ENCODE data around the gene AP3D1.
"Not testable (repeated sequence)": the region's sequence is repeated elsewhere in the genome, so short reads cannot be mapped to it uniquely, and the experiment has no call there.

The AP3D1 gene

DNA sequence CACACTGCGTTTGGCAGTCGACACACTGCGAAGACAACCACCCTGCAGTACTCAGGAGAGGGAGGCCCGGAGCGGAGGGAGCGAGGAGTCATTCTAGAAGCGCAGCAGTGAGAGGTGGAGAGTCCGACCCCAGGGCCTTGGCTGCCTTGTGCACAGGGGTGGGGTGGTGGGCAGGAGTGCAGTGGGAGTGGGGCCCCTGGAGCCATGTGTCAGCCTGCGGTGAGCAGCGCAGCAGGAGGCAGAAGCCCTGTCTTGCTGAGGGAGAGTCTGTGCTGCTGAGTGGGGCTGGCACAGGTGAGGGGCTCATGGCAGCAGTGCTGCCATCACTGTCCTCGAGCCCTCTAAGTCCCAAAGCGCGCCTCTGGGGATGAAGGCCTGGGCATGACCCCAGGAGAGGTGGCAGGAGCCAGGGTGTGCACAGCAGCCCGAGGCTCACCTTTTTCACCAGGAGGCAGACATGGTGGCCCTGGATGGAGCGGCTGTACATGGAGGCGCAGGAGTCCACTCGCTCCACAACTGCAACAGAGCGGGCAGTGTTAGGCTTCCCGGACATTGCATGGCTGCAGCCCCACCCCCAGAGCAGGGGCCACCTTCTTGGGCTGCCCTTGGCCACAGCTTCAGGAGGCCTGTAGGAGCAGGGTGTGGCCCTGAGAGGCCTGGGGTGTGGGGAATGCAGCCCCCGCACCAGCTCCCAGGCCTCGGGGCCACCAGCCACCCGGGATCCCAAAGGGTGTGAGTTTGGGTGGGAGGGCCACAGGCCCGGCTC is 42.9 kb downstream of the AP3D1 start:
- DNase-seq, result no peak

DNA sequence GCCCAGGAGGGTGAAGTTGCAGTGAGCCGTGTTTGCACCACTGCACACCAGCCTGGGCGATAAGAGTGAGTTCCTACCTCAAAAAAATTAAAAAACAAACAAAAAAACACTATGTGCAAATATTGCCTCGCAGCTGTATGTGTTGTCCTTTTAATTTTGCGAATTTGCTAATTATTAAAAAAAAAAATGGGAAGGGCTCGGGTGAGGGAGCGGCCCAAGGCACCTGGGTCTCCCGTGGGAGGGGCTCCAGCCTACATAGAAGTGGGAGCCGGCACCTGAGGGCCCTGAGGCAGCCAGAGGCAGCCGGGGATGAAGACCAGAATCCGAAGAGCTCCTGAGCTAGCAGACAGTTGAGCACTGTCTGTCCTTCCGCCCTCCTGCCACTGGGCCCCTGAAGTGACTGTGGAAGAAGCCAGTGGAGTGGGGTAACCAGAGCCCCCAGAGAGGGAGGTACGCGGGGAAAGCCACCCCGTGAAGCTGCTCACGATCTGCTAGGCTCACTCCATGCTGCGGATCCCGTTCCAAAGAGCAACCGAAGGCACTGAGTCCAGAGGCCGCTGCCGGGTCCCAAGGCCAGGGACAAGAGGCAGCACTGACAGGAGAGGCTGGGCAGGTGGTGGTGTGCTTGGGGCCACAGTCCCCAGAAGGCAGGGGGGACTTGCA is 48.2 kb downstream of the AP3D1 start:
- no peak for DNase-seq

DNA sequence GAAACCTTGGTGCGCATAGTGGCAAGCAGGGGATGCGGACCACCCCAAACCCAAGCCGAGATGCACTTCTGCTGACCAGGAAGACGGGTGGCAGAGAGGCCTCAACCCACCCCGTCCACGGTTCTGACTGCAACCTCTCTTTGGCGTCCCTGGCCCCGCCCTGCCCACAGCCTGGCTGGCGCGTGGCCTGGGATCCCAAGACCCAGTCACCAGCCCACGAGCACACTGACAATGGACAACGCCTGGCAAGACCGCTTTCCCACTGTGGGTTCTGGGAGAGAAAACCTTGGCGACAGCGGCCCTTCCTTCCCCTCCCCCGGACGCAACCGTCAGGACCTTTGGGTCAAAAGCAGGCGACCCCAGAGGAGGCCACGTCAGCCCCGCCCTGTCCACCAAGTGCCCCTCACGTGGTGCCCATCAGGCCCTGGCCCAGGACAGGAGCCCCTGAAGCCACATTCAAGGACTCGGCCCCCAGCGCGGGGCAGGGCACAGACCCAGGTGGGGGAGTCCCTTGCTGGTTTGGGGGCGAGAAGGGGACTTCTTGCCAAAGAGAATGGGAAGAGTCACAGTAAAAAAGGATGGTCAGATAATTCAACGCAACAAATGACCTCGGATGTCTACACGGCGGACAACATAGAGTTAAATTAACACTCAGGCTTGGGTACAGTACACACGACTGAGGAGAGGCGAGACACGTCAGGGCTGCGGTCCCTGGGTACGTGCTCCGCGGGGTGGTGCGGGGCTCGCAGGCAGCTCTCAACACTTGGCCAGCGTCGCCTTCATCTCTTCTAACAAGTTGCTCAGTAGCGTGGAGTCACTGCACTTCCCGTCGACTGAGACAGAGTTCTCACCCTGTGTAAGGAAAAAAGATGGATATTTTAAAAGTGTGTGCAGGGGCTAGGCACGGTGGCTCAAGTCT is 49.7 kb downstream of the AP3D1 start:
- DNase-seq, result no peak

DNA sequence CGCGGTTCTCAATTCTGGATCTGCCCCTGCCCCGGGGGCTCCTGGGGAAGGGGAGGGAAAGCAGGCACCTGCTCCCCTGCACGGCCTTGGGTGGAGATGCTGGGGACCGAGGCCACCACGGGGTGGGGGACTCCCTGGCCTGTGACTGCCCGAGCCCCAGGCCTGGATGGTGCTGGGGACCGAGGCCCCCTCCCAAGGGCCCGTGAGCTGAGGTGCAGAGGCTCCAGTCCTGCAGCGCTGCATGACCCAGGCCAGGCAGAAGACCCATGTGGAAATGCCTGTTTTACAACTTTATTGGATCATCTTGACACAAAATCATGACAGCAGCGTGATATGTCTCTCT is 50.7 kb downstream of the AP3D1 start:
- no peak for DNase-seq

DNA sequence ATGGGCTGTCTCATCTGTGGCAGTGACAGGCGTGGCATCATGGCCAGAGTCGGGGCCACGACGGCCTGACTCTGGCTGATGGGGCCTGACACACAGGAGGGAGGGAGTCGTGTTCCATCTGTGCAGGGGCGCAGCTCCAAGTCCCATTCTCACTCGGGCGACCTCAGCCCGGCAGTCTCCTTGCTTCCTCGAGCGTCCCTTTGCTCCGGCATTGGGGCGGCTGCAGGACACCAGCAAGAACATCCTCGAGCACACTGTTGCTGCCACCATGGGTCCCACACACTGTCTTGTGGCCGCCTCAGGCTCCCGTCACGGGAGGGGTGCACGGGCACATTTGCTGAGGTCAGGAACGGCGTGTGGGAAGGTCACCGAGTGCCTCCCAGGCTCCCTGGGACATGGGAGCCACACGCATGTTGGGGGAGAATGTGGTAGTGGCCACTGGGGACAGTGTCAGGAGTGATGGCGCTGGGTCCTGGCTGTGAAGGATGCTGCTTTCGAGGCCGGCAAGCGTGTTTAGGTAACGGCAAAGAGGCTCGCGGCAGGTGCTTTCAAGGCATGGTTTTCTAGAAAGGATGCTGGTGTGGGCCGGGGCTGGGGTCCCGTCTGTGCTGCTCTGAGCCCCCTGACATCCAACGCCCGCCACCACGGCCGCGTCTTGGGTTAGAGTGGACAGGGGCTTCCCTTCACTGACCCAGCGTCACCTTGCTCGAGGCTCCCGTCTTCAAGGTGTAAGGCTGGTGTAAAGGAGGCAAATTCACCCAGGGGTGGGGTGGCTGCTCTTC is 51.2 kb downstream of the AP3D1 start:
- DNase-seq, result no peak

DNA sequence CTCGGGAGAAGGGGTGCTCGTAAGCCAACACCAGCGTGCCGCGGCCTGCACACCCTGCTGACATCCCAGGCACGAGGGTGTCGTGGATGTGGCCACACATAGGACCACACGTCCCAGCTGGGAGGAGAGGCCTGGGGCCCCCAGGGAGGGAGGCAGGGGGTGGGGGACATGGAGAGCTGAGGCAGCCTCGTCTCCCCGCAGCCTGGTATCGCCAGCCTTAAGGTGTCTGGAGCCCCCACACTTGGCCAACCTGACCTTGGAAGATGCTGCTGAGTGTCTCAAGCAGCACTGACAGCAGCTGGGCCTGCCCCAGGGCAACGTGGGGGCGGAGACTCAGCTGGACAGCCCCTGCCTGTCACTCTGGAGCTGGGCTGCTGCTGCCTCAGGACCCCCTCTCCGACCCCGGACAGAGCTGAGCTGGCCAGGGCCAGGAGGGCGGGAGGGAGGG is 52.3 kb downstream of the AP3D1 start:
- DNase-seq, result no peak

DNA sequence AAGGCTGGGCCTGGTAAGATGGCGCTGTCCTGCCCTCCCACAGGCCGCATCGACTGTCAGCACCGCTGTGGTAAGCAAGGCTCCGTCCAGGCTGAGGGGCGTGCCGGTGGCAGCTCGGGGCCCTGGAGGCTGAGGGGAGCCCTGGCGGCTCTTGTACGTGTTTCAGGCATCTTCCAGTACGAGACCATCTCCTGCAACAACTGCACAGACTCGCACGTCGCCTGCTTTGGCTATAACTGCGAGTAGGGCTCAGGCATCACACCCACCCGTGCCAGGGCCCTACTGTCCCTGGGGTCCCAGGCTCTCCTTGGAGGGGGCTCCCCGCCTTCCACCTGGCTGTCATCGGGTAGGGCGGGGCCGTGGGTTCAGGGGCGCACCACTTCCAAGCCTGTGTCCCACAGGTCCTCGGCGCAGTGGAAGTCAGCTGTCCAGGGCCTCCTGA is 53.5 kb downstream of the AP3D1 start:
- DNase-seq, result no peak

DNA sequence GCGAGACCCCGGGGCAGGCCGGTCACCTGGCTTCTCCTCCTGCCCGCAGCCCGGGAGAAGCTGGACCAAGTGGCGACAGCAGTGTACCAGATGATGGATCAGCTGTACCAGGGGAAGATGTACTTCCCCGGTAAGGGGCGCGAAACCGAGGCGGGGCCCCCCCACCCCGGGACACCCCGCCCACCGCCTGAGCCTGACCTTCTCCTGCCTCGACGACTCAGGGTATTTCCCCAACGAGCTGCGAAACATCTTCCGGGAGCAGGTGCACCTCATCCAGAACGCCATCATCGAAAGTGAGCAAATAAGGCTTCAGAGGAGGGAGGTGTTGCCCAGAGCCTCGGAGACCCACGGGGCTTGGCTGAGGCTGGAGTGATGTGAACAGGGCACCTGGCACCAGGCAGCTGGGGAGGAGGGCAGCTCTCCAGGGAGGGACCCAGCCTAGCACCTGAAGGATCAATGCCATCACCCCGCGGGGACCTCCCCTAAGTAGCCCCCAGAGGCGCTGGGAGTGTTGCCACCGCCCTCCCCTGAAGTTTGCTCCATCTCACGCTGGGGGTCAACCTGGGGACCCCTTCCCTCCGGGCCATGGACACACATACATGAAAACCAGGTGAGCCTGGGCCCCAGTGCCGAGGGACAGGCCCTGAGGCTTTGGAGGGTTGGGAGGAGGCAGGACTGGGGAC is 54.0 kb downstream of the AP3D1 start:
- DNase-seq, result no peak

DNA sequence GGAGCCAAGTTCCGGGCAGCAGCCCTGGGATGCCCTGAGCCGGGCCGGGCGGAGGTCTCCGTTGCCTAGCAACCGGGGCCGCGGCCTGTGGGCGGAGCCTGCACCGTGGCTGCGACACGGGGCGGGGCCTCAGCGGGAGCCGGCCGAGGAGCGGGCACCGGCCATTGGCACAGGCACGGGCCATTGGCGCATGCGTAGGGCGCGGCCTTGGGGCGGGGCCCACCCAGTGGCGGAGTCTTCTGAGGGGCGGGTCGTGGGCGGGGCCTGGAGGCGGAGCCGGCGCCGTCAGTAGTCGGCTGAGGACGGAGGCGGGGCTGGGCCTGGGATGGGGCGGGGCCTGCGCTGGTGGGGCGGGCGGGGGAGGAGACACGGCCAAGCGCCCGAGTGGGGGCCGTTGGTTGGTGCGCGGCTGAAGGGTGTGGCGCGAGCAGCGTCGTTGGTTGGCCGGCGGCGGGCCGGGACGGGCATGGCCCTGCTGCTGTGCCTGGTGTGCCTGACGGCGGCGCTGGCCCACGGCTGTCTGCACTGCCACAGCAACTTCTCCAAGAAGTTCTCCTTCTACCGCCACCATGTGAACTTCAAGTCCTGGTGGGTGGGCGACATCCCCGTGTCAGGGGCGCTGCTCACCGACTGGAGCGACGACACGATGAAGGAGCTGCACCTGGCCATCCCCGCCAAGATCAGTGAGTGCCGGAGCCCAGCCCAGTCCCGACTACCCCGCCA is 54.7 kb downstream of the AP3D1 start, which contains the start of gene IZUMO4:
IZUMO4 (plus strand) TSS at position 436 of the 723 bp plus-strand sequence; CDS start at position 467, 31 bp downstream.
- DNase-seq, result peak; percentile 89 to 98

DNA sequence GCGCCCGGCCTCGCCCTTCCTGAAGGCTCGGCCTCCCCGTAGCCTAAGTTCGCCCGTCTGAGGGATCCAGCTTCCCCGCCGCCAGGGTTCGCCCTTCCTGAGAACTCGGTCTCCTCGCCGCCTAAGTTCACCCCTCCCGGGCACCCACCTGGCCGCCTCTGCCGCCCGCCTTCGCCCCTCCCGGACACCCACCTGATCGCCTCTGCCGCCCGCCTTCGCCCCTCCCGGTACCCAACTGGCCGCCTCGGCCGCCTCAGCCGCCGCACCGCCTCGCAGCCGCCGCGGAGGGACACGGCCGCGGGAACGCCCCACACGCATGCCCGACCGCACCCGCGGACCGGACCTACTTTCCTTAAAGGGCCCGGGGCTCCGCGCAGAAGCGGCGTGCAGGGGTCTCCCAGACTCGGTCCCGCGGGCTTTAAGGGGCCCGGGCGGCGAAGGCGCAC is 55.3 kb downstream of the AP3D1 start, which contains the start of gene MOB3A:
MOB3A (minus strand) TSS at position 293 of the 446 bp plus-strand sequence. CDS start 17,766 bp downstream, outside the sequence.
- peak; percentile 41 to 93 for DNase-seq

DNA sequence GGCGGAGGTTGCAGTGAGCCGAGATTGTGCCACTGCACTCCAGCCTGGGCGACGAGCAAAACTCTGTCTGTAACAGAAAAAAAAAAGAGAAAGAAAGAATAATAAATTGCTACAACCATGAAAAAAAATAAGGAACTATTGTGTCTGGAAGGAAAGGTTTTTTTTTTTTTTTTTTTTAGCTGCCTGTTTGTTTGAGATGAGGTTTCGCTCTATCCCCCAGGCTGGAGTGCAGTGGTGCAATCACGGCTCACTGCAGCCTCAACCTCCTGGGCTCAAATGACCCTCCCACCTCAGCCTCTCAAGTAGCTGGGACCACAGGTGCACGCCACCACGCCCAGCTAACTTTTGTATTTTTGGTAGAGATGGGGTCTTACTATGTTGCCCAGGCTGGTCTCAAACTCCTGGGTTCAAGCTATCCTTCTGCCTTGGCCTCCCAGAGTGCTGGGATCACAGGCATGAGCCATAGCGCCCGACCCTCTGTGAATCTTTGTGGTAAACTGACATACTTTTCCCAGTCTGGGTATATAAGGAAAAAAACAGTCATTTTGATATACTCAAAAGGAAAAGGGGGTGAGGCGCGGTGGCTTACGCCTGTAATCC is 59.3 kb downstream of the AP3D1 start:
- not testable (repeated sequence) for DNase-seq

DNA sequence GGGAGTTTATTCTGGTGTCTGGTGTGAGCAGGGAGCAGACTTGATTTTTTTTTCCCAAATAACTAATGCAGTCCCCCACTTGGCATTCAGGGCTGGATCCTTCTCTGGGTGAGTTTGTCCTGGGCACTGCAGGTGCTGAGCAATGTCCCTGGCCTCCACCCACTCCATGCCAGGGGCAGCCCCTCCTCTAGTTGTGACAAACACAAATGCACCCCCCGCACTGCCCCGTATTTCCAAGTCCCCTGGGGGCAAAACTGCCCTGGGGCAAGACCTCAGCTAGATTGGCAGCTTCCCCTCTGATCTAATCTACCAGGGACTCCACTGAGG is 61.7 kb downstream of the AP3D1 start:
- no peak for DNase-seq

DNA sequence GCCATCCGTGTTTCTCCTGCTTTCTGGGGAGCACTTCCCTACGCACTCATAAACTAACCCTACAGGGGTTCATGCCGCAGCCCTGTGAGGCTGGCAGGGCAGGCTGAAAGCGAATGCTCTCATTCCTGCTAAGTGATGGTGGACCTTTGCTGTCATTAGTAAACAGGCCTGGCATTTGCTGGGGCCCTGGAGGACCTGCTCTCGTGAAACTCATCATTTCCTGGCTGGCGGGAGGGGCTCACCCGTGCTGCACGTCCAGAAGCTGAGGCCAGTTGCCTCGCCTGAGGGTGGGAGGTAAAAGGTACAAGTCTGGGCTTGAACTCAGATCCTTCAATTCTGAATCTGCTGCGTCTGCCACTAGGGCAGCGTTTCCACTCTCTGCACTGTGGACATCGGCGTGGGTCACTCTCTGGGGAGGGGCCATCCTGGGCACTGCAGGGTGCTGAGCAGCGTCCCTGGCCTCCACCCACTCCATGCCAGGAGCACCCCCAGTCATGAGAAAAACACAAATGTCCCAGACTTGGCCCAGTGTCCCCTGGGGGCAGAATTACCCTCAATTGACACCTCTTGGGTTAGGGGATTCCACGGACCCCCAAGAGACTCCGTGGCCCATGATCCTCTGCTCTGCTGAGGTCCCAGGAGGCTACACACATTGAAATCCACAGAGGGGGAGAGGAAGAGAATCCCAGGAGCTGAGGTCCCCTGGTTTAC is 62.2 kb downstream of the AP3D1 start:
- no peak for DNase-seq

DNA sequence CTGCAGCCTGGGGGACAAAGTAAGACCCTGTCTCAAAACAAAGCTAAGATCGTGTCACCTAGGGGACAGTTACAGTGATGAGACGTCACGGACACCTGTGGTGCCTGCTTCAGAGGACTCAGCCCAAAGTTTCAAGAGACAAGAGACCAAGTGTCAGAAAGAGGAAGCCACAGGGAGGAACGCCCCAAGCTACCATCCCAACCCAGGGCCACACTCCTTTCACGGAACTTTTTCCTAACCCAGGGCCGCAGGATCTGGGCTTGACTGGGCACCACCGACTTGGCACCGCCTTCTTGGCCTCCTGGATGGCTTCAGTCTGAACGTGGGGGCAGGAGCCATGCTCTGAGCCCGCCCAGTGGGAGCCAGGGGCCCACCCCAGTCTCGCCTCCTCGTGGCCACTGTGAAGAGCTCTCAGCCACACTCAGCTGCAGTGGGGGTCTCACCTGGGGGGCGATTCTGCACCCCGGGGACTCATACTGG is 63.7 kb downstream of the AP3D1 start:
- no peak for DNase-seq

DNA sequence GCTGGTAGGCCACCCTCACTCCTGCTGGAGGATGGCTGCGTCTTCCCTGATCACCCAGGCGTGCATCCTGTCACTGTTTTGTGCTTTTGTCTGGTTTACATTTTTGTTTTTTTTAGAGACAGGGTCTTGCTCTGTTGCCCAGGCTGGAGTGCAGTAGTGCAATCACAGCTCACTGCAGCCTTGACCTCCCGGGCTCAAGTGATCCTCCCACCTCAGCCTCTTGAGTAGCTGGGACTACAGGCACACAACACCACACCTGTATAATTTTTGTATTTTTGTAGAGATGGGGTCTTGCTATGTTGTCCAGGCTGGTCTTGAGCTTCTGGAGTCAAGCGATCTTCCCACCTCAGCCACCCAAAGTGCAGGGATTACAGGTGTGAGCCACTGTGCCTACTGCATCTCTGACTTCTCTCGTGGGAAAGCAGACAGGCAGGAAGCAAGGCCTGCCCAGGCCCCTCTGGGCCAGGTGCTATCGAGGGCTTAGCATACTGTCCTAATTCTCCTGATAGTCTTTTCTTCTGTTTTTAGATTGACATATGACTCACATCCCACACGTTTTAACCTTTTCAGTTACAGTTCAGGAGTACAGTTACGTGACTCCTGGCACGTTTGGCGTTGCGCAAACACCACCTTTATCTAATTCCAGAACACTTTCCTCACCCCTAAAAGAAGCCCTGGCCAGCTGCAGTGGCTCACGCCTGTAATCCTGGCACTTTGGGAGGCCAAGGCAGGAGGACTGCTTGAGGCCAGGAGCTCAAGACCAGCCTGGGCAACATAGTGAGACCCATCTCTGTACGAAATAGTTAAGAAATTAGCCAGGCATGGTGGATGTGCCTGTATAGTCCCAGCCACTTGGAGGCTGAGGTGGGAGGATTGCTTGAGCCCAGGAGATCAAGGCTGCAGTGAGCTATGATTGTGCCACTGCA is 64.4 kb downstream of the AP3D1 start:
- not testable (repeated sequence) for DNase-seq

DNA sequence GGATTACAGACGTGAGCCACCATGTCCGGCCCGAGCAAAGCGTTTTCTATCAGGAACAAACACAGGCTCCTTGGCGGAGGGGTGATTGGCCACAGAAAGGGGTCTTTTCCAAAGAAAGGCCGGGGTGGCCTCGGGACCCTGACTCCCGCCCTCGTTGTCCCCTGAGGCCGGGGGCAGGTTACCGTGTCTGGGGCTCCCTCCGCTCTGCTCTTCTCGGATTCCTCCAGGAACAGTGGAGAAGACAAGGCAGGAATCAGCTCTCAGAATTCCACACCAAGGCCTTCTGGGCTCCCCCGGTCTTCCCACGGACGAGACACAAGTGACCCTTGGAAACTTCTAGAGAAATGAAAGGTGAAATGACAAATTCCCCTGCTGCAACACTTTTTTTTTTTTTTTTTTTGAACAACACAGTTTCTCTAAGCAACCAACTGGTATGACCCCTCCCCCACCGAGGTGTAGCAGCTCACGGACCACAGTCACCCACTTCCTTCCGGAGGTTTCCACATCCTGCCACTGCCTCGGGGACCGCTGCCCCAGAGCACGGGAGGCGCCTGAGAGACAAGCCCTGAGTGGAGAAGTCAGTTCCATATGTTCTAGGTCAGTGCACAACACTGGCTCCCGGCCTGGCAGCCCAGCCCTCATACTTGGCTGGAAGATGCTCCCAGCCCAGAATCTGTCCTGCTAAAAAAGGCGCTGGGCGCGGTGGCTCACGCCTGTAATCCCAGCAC is 66.2 kb downstream of the AP3D1 start:
- no peak for DNase-seq

DNA sequence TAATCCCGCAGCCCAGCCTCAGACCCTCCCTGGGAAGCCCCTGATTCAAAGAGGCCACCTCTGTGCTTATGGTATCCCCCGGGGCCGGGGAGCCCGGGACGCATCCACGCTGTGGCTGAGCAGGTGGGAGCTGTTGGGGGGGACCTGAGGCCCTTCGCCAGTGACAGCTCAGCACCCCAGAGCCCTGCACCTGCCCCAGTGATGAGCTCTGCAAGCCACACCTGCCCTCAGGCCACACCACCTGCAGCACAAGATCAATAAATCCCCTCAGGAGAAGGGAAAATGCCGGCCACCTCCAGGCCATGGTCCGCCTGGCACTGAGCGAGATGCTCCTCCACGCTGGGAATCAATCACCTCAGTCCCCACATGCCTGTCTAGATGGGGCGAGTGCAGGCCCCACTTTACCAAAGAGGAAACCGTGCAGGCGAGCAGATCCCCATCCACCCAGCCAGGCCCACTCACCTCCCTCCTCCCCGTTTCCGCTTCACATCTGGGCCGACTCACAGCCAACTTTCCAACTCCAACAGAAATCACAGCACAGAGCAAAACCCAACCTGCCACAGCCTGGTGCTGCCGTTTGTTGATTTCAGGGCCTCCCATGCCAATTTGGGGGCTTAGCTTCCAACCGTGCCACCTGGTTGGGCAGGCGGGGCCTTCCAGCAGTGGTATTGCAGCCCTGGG is 68.1 kb downstream of the AP3D1 start:
- no peak for DNase-seq

All from NCI-H1930 (cell line).